DLD1 (cell line): Measurements from ENCODE around the gene SNX33.
"Not testable (repeated sequence)": the region's sequence is repeated elsewhere in the genome, so short reads cannot be mapped to it uniquely, and the experiment has no call there.

Experiments
- in situ Hi-C: cut with HindIII; loops from 2 replicates; pipeline ENCODE4 v1.10.0; 2017; ENCODE audit warnings: low sequenced_read_pairs

Gene SNX33

GRCh38 chr15:75697523-75697922, 49.8 kb downstream of the SNX33 start:
- in situ Hi-C loops, result no loop called here

DNA sequence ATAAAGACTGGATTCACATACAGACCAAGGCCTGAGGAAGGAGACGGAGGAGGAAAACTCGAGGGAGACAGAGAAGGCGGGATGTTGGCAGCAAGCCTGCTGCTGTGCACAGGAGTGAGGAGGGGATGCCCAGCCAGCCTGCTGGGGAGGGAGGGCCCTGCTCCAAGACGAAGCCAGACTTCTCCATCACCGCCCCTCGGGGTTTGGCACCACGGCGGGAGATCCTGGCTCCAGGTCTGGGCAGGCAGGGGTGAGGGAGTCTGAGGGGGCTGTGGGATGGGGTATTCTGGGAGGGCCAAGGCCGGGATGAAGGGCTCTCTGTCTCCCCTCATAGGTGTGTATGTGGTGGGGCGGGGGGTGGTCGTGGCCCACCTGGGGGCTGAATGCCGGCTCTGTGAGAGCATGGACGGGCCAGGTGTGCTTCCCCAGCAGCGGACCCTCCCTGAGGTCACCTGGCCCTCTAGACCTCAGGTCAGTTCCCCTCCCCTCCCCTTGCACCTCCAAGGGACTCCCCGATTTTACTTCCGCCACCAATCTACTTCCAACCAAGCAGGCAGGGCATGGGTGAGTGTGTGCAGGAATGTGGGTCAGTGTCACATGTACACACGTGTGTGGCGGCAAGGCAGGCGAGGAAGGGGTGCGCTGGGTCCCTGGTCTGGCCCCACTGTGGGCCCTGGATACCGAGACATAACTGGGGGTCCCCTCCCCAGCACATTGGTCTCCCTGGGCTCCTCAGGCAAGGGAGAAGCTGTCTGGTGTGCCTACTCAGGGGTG, 50.4 kb downstream of the SNX33 start:
- in situ Hi-C loops, result not testable (repeated sequence)

DNA sequence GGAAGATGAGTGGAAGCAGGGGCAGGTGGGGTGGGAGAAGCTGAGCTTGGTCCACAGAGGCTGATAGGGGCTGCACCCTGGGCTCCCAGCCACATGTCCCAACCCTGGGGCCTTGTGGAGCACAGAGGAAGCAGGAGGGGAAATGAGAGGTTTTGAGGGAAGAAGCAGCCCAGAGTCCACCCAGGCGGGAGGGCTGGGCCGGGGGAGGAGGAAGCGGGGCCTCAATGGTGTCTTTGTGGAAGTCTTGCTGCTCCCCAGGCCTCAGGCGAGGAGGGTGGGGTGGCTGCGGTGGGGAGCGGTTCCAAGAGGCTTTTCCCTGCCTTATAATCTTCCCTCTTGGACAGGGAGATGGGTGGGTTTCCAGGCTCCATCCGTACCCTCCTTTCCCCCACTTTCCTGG, 51.8 kb downstream of the SNX33 start:
- in situ Hi-C loops, result not testable (repeated sequence)

DNA sequence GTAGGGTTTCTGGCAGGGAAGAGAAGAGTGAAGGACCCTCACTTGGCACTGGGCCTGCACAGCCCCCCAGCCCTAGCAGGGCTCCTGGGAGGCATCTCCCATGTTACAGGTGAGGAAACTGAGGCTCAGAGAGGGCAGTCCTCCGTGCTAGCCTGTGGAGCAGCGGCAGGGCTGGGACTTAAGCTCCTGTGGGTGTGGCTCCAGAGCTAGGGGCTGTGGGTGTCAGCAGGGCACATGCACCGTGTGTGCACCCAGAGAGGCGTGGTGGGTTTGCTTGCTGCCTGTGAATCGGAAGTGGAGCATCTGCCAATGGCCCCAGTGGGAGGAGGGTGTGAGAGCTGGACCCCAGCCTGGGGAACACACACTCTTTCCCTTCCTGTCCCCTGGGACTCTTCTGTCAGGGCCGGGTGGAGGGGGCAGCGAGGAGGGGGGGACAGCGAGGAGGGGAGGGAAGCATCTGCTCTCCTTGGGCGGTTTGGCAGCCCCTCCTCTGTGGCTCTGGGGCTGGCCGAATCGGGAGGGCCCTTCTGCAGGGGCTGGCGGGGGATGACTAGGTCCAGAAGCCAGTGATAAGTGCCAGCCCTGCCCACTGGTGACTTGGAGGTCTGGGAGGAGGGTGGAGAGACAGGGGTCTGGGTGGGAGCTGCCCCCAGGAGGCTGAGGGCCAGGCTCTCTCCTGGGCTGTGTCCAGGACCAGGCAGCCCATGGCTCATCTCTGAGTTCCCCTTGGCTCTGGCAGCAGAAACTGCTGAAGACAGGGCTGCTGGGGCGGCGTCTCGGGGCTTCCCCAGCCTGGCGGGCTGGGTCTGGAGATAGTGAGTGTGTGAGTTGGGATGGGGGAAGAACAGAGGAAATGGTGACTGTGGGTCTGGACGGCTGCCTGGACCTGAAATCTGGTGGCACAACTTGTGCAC, 52.5 kb downstream of the SNX33 start:
- in situ Hi-C loops, result not testable (repeated sequence)

DNA sequence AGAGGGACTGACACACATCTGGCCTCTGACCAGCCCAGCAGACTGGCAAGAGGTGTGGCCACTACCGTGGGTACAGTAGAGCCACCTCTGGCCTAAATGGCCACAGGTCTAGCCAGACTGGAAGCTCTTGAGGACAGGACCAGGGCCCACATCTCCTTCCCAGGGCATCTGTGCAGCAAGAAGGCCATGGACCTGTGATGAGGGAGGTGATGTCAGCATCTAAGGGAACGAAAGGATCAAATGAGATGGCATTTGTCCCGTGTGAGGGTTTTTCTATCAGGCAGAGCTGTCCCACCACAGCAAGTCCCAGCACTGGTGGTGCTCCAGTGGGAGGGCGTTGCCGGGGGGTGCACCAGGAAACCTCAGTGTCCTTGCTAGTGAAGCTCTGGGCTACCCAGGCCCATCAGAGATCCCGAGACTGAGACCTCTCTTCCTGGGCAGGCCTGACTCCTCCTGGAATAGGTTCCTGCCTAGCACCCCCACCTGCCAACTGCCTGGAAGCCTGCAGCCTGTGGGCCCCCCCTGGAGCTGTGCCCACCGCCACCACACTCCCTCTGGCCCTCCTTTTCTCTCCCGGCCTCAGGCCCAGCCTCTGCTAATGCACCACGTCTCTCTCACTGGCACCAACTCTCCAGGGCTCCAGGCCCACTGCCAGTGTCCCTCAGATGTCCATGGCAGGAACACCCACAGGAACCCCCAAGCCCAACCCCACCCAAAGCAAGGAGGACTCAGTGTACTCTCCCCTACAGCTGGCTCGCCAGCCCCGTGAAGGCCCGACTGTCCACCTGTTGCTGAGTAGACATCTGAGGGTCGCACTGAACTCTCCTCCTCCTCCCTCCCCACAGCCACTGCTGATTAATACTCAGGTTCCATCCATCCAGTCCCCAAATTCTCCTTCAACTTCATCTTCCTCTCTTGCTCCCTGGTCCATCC, 53.6 kb downstream of the SNX33 start:
- in situ Hi-C loops, result not testable (repeated sequence)

DNA sequence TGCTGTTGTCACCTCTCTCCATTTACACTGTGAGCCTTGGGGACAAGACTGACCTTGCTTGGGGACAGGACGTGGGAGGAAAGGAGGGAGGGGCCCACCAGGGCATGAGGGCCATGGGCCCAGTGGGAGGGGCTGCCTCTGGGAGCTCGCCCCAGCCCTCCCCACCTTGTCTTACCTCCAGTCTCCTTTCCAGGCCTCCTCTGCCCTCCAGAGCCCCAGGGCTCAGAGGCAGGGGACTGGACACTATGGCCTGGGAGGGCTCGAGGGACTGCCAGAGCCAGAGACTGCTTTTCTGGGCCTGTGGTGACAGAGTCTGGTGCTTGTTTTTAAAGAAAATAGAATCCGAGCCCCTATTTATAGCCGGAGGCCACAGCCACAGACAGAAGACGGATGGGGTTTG, 54.7 kb downstream of the SNX33 start:
- in situ Hi-C loops, result no loop called here

DNA sequence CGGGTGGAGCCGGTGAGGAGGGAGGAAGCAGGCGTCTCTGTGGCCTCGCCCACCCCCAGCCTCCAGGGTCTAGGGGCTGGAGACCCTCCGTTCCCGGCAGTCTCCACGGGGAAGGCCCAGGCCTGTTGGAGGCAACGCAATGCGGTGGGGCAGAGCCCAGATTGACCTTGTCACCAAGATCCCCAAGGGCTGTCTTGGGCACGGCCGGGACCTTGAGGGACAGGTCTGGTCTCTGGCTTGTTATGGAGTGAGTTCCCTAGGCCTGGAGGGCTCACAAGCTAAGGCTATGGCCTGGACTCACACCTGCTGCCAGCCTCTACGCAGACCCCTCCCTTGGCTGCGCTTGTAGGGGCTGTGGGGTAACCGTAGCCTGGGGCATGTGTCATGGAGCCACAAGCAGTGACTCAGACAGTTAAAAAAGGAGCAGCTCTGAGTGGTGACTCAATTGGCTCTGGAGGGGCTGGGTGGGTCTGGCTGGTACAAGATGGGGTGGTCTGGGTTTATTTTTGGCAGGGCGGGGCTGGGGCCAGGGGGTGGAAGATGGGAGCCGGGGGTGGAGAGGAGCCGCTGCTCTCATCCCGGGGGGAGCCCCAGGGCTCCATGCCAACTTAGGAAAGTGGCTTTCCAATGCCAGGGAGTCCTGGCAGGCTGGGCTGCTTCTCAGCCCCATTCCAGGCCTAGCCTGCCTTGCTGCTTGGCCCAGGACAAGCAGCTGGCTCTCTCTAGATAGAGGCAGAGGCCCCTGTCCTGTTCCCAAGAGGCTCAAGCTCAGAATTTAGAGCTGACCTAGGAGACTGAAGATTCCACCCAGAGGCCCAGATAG, 55.9 kb downstream of the SNX33 start:
- in situ Hi-C loops, result not testable (repeated sequence)

DNA sequence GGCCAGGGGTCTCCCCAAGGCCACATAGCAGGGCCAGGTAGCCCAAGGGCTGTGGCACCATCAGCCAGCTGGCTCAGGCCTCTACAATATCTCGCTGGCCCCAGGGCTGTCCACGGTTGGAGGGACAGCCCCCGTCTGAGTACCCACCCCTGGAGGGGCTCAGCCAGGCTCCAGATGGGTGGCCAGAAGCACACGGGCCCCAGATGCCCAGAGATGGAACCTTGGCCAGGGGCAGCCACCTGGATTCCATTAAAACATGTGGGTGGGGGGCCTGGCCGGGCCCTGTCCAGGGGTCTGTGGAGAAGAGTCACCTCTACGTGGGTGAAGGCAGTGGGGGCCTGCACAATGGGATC, 56.5 kb downstream of the SNX33 start:
- in situ Hi-C loops, result no loop called here

DNA sequence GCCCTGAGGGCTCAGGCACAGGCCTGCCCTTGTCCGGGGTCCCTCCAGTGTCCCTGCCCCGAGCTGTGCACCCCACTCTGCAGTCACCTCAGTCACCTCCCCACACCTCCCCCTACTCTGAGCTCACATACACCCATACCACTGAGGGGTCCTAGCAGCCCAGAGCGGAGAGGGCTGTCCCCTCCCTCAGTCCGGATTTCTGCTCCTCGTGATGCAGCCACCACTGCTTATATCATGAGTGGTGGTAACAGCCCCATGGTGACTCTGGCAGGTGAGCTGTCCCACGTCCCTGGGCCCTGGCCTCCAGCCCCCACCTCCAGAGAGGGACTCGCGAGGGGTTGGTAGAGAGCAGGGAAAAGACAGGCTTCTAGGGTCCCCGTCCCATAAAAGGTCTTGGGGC, 56.9 kb downstream of the SNX33 start:
- in situ Hi-C loops, result no loop called here

DNA sequence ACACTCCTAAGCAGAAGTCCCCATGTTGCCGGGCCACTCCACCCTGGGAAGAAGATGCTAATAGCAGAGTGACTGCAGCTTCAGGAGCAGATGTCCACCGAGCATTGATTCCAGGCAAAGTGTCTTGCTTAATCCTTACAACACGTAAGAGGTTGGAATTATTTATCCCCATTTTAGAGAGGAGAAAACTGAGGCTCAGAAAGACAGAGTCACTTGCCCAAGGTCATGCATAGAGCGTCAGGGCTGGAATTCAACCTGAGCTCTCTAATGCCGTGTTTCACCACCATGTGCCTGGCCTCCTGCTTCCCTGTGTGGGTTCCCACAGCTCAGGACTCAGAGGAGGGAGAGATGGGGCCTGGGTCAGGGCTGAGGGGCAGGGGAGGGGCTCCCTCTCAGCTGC, 57.7 kb downstream of the SNX33 start:
- in situ Hi-C loops, result not testable (repeated sequence)

GRCh38 chr15:75705854-75706681, 58.4 kb downstream of the SNX33 start:
- in situ Hi-C loops, result no loop called here

GRCh38 chr15:75706682-75706954, 58.9 kb downstream of the SNX33 start:
- in situ Hi-C loops, result no loop called here

DNA sequence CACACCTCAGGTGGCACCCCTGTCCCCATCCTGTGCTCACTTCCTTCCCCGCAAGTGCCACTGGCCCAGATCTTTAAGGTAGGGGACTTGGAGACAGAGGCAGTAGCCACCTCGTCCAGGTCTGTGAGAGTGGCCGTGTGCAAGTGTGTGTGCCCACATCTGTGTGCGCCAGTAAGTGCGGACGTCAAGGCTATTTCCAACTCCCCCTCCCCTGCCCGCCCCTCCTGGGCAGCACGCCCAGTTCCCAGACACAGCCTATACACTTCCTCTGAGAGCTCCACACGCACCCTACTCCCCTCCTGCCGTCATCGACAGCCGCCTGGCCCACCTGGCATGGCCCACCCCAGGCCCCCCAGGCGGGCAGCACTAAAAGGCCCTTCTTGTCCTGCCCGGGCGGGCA, 61.7 kb downstream of the SNX33 start:
- in situ Hi-C loops, result not testable (repeated sequence)

GRCh38 chr15:75710874-75711273, 63.2 kb downstream of the SNX33 start:
- in situ Hi-C loops, result not testable (repeated sequence)

DNA sequence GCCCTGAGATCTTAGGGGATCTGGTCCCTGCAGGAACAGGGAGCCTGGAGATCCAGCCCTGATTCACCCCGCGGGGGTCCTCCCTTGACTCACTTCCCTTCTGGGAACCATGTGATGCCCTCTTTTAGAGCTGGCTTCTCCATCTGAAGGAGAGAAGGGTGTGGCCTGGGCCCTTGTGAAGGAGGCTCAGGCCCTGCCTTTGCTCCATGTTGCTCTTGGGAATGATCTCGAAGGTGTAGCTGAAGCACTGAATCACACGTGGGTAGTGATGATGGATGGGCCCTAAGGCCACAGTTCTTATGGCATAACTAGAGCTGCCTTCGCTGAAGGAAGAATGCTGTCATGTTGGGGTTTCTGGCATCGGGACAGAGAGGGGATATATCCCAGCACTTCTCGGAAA, 63.8 kb downstream of the SNX33 start:
- in situ Hi-C loops, result not testable (repeated sequence)
